Right lobe of liver (tissue), 4 donors: ENCODE measurements around the gene HOXB3.

ENCODE experiments used
- CTCF ChIP-seq, 4 donors: fragments of 200-600 bp in 3 of 4; fragments of 450-650 bp in 1 of 4; IDR thresholded peaks; one replicate each; pipeline versions ENCODE4 v1.5.1 to v1.8.0; 2016 to 2022; ENCODE audit warnings: antibody characterized with exemption in 4 of 4, mild to moderate bottlenecking in 2 of 4
- POLR2A ChIP-seq: fragments of 450-650 bp; IDR thresholded peaks from one replicate; pipeline ENCODE4 v1.6.1; 2017; ENCODE audit warnings: antibody characterized with exemption, mild to moderate bottlenecking
- donor health status: DM: no; HTN: no; CAD: no.
- donor health status: DM: no; HTN: no; CAD: no.
- donor health status: DM: no; HTN: yes; CAD: no.

DNA sequence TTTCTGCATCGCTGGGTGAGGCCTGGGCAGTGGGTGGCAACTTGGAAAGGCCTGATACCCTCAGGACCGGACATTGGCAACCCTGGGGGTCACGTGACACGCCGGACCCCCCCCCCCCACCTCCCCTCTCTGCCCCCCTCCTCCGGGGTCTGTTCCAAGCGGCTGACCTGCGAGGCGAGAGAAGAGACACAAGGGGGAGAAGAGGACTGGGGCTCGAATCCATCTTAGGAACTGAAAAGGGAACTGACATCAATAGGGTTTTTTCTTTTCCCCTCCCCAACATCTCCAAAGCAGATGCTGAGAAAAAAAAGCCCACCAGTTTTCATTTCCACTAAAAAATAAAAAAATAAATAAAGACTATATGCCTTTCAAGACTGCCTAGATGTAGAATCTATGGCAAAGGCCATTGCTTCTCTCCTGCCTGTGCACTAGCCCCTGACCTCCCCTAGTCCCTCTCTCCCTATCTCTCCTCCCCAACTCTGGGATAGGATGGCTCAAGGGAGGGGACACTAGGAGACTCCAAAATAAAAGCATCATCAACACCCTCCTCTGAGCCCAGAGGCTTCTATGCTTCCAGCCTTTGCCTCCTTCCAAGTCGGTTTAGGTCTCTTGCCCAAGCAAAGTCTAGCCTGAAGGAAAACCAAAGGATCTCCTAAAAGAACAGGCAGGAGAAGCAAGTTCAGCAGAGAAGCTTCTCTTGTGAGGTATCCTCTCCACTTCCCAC, 37.4 kb downstream of the HOXB3 start:
- no peak for TF ChIP-seq POLR2A
- TF ChIP-seq CTCF (IDR thresholded peaks at IDR 0.05), result no peak
